Stomach (tissue), 4 donors: ENCODE measurements around the gene IMPDH2.
"Not testable (repeated sequence)": the region's sequence is repeated elsewhere in the genome, so short reads cannot be mapped to it uniquely, and the experiment has no call there.

Source experiments
- EP300 ChIP-seq: sonication (generic); formaldehyde crosslinking; IDR thresholded peaks from one replicate; pipeline ENCODE4 v1.6.1; 2017; ENCODE audit warnings: antibody characterized with exemption
- POLR2A ChIP-seq, 4 donors: fragments of 450-650 bp; IDR thresholded peaks; one replicate each; pipeline ENCODE4 v1.6.1; 2016; ENCODE audit warnings: antibody characterized with exemption in 4 of 4, control low read depth in 2 of 4, mild to moderate bottlenecking in 1 of 4, moderate library complexity in 1 of 4
- TF ChIP-seq, protein P1 (sequence below), 7 experiments: fragments of 450-650 bp in 4 of 7; fragments of 200-600 bp in 3 of 7; sonication (generic) in 3 of 7; IDR thresholded peaks; one replicate each; pipeline ENCODE4 v1.5.1; 2016 to 2019; ENCODE audit warnings: antibody characterized with exemption in 7 of 7, control low read depth in 2 of 7, mild to moderate bottlenecking in 1 of 7

DNA sequence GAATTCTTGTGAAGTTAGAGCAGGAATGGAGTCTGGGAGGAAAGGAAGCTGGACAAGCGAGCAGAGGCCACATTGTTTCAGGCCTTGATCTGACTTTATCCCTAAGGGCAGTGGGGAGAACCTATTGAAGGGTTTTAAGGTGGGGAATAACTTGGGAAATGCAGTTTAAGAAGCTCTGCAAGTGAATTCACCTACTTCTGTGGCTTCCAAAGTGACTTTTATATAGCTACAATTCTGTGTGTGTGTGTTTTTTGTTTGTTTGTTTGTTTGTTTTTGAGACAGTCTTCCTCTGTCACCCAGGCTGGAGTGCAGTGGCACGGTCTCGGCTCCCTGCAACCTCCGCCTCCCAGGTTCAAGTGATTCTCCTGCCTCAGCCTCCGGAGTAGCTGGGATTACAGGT, 20.6 kb downstream of the IMPDH2 start:
- TF ChIP-seq, protein P1, sequence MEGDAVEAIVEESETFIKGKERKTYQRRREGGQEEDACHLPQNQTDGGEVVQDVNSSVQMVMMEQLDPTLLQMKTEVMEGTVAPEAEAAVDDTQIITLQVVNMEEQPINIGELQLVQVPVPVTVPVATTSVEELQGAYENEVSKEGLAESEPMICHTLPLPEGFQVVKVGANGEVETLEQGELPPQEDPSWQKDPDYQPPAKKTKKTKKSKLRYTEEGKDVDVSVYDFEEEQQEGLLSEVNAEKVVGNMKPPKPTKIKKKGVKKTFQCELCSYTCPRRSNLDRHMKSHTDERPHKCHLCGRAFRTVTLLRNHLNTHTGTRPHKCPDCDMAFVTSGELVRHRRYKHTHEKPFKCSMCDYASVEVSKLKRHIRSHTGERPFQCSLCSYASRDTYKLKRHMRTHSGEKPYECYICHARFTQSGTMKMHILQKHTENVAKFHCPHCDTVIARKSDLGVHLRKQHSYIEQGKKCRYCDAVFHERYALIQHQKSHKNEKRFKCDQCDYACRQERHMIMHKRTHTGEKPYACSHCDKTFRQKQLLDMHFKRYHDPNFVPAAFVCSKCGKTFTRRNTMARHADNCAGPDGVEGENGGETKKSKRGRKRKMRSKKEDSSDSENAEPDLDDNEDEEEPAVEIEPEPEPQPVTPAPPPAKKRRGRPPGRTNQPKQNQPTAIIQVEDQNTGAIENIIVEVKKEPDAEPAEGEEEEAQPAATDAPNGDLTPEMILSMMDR (IDR thresholded peaks at IDR 0.05): not testable (repeated sequence)
- TF ChIP-seq EP300; POLR2A (IDR thresholded peaks at IDR 0.05): not testable (repeated sequence)
